Activated CD8-positive, alpha-beta T cell treated with anti-CD3 and anti-CD28 coated beads, Interleukin-2, amount 10 ng/mL, durations not matched to agents 7 days and 5 days (primary cell): ENCODE data around the gene PHYHD1. TPM values are rescaled to one million over a fixed set of nuclear protein-coding genes. Genes with fewer than 3 reads are reported as not detected.

Experiments
- ATAC-seq: fragments of 150-1000 bp; cut with Tn5 transposase; one replicate; pipeline ENCODE4 v1.10.0; 2021; ENCODE audit warnings: moderate library complexity
- CTCF ChIA-PET: fragments of 350-600 bp; sonication (Branson Sonifier 250); formaldehyde crosslinking; loops from one replicate; lab custom pipeline; 2021; ENCODE audit warnings: antibody characterized with exemption; lab: Charles Lee
- POLR2A ChIA-PET: fragments of 350-600 bp; sonication (Branson Sonifier 250); formaldehyde crosslinking; loops from one replicate; lab custom pipeline; 2021; ENCODE audit warnings: antibody characterized with exemption; lab: Charles Lee
- DNase-seq: peaks from one replicate; pipeline ENCODE4 v3.0.0-alpha.2; 2020
- H3K27ac Mint-ChIP-seq: one replicate; pipeline ENCODE4 v1.8.0; 2021; ENCODE audit warnings: mild to moderate bottlenecking, mixed read lengths
- H3K27me3 Mint-ChIP-seq: one replicate; pipeline ENCODE4 v1.8.0; 2021; ENCODE audit warnings: low read depth, mixed read lengths
- H3K36me3 Mint-ChIP-seq: one replicate; pipeline ENCODE4 v1.8.0; 2021; ENCODE audit warnings: low read depth, mixed read lengths
- H3K4me1 Mint-ChIP-seq: one replicate; pipeline ENCODE4 v1.8.0; 2021; ENCODE audit warnings: low read depth, mixed read lengths
- H3K4me3 Mint-ChIP-seq: one replicate; pipeline ENCODE4 v1.8.0; 2021; ENCODE audit warnings: mild to moderate bottlenecking, mixed read lengths
- H3K9me3 Mint-ChIP-seq: one replicate; pipeline ENCODE4 v1.8.0; 2022; ENCODE audit warnings: mixed read lengths; ENCODE audit not compliant: insufficient read depth
- total RNA-seq, 2 experiments: library from RNA; stranded (reverse); gene quantifications; one replicate each; pipeline ENCODE4 v1.2.3, GENCODE V29; 2021

Gene PHYHD1
- total RNA-seq, result under 1 TPM; 0.55 to 0.68 TPM

- peak within 1 kb of the TSS; percentile 46 for H3K27ac Mint-ChIP-seq
- ATAC-seq (no peak), DNase-seq (no peak)
- no peaks in the 10 kb centered on the region for H3K9me3 Mint-ChIP-seq
- peaks cover 4% of the 10 kb centered on the region for H3K4me1 Mint-ChIP-seq
- ChIA-PET CTCF (interaction anchor here (2.4 kb wide), 1 partner anchor 8 kb away, joined by 11 read pairs; no protein-coding TSS in a partner anchor), POLR2A (interaction anchor here (1.1 kb wide), 1 partner anchor 38 kb away, joined by 3 read pairs; no protein-coding TSS in a partner anchor)
- no peaks in the 10 kb centered on the region for H3K27me3 Mint-ChIP-seq
- H3K36me3 Mint-ChIP-seq, result peaks cover 22% of the 10 kb centered on the region
- H3K4me3 Mint-ChIP-seq, result no peak within 1 kb of the TSS
Observed at GRCh38 chr9:128920381-128921058, at the start of gene PHYHD1. PHYHD1 (plus strand) TSS chr9:128920982; CDS start chr9:128922324, 1,342 bp downstream.

GRCh38 chr9:128877852-128878251, 42.9 kb upstream of the PHYHD1 start:
- ATAC-seq (no peak), DNase-seq (no peak)
- Mint-ChIP-seq H3K27me3 (no peaks in the 10 kb centered on the region), H3K36me3 (peaks cover 6% of the 10 kb centered on the region), H3K27ac (no peak overlapping the region), H3K4me1 (peaks cover 23% of the 10 kb centered on the region), H3K9me3 (no peaks in the 10 kb centered on the region), H3K4me3 (no peak overlapping the region)
- POLR2A ChIA-PET, result interaction anchor here (0.6 to 0.7 kb wide), 4 partner anchors 47 to 315 kb away, joined by 3 to 5 read pairs (median 3); no protein-coding TSS in a partner anchor
- CTCF ChIA-PET, result interaction anchor here (0.6 to 2.8 kb wide), 7 partner anchors 9 to 266 kb away, joined by 3 to 23 read pairs (median 3); partner anchors contain the start of gene ENDOG

- Mint-ChIP-seq H3K36me3 (peaks cover 33% of the 10 kb centered on the region), H3K4me3 (peak within 1 kb of the TSS; percentile 96), H3K4me1 (peaks cover 53% of the 10 kb centered on the region), H3K27me3 (no peaks in the 10 kb centered on the region), H3K9me3 (no peaks in the 10 kb centered on the region), H3K27ac (peak within 1 kb of the TSS; percentile 91)
- ChIA-PET CTCF (interaction anchor here (0.9 to 2.9 kb wide), 7 partner anchors 9 to 62 kb away, joined by 3 to 13 read pairs (median 7); no protein-coding TSS in a partner anchor), POLR2A (interaction anchor here (0.6 to 2.2 kb wide), 7 partner anchors 14 to 200 kb away, joined by 3 to 20 read pairs (median 3); partner anchors contain the start of gene SH3GLB2)
- ATAC-seq (peak; percentile 96), DNase-seq (peak; percentile 99)
Observed at GRCh38 chr9:128881884-128882676, 38.7 kb upstream of the PHYHD1 start, which contains the start of the genes KYAT1 and LRRC8A. KYAT1 (minus strand) TSS chr9:128881950; CDS start chr9:128845405, 36,545 bp downstream. LRRC8A (plus strand) TSS chr9:128882133; CDS start chr9:128907165, 25,032 bp downstream.

GRCh38 chr9:128882677-128883603, 37.8 kb upstream of the PHYHD1 start:
- ChIA-PET POLR2A (interaction anchor here (0.6 to 2.2 kb wide), 4 partner anchors 18 to 199 kb away, joined by 3 to 20 read pairs (median 3); partner anchors contain the start of gene SH3GLB2), CTCF (interaction anchor here (0.6 to 2.9 kb wide), 6 partner anchors 8 to 65 kb away, joined by 3 to 13 read pairs (median 6); partner anchors contain the start of gene ENDOG)
- DNase-seq (peak; percentile 34), ATAC-seq (no peak)
- H3K27ac Mint-ChIP-seq, result peak overlapping the region; percentile 89
- H3K27me3 Mint-ChIP-seq, result no peaks in the 10 kb centered on the region
- H3K4me1 Mint-ChIP-seq, result peaks cover 55% of the 10 kb centered on the region
- no peaks in the 10 kb centered on the region for H3K9me3 Mint-ChIP-seq
- H3K4me3 Mint-ChIP-seq, result peak overlapping the region; percentile 96
- peaks cover 38% of the 10 kb centered on the region for H3K36me3 Mint-ChIP-seq

- Mint-ChIP-seq H3K4me3 (peak overlapping the region; percentile 96), H3K27me3 (no peaks in the 10 kb centered on the region), H3K27ac (peak overlapping the region; percentile 30), H3K4me1 (peaks cover 65% of the 10 kb centered on the region), H3K36me3 (peaks cover 50% of the 10 kb centered on the region), H3K9me3 (no peaks in the 10 kb centered on the region)
- DNase-seq, result no peak
- POLR2A ChIA-PET, result no interaction called here
- CTCF ChIA-PET, result no interaction called here
- no peak for ATAC-seq
Observed at GRCh38 chr9:128884164-128884563, 36.6 kb upstream of the PHYHD1 start.

- ChIA-PET CTCF (interaction anchor here (1.3 kb wide), 1 partner anchor 43 kb away, joined by 5 read pairs; no protein-coding TSS in a partner anchor), POLR2A (no interaction called here)
- H3K4me3 Mint-ChIP-seq, result no peak overlapping the region
- peaks cover 57% of the 10 kb centered on the region for H3K4me1 Mint-ChIP-seq
- peak overlapping the region; percentile 22 for H3K27ac Mint-ChIP-seq
- H3K9me3 Mint-ChIP-seq, result no peaks in the 10 kb centered on the region
- no peaks in the 10 kb centered on the region for H3K27me3 Mint-ChIP-seq
- H3K36me3 Mint-ChIP-seq, result peaks cover 51% of the 10 kb centered on the region
- ATAC-seq (no peak), DNase-seq (no peak)
Observed at GRCh38 chr9:128885376-128885775, 35.4 kb upstream of the PHYHD1 start.

GRCh38 chr9:128885798-128886197, 35.0 kb upstream of the PHYHD1 start:
- Mint-ChIP-seq H3K4me3 (no peak overlapping the region), H3K9me3 (no peaks in the 10 kb centered on the region), H3K27me3 (no peaks in the 10 kb centered on the region), H3K27ac (peak overlapping the region; percentile 68), H3K36me3 (peaks cover 53% of the 10 kb centered on the region), H3K4me1 (peaks cover 53% of the 10 kb centered on the region)
- no peak for ATAC-seq
- no peak for DNase-seq
- POLR2A ChIA-PET, result no interaction called here
- CTCF ChIA-PET, result interaction anchor here (1.0 to 1.3 kb wide), 2 partner anchors 43 kb away, joined by 3 to 5 read pairs; no protein-coding TSS in a partner anchor

GRCh38 chr9:128886211-128886891, 34.4 kb upstream of the PHYHD1 start:
- ChIA-PET CTCF (interaction anchor here (1.0 kb wide), 1 partner anchor 42 kb away, joined by 3 read pairs; no protein-coding TSS in a partner anchor), POLR2A (no interaction called here)
- Mint-ChIP-seq H3K27ac (peak overlapping the region; percentile 68), H3K4me1 (peaks cover 50% of the 10 kb centered on the region), H3K27me3 (no peaks in the 10 kb centered on the region), H3K4me3 (no peak overlapping the region), H3K9me3 (no peaks in the 10 kb centered on the region), H3K36me3 (peaks cover 56% of the 10 kb centered on the region)
- ATAC-seq, result no peak
- DNase-seq, result no peak

GRCh38 chr9:128887049-128887448, 33.7 kb upstream of the PHYHD1 start:
- Mint-ChIP-seq H3K4me1 (peaks cover 57% of the 10 kb centered on the region), H3K27ac (no peak overlapping the region), H3K27me3 (no peaks in the 10 kb centered on the region), H3K4me3 (no peak overlapping the region), H3K36me3 (peaks cover 59% of the 10 kb centered on the region), H3K9me3 (no peaks in the 10 kb centered on the region)
- ChIA-PET CTCF (interaction anchor here (1.0 kb wide), 1 partner anchor 41 kb away, joined by 3 read pairs; no protein-coding TSS in a partner anchor), POLR2A (interaction anchor here (0.6 kb wide), 1 partner anchor 731 kb away, joined by 3 read pairs; no protein-coding TSS in a partner anchor)
- ATAC-seq, result no peak
- DNase-seq, result no peak

- Mint-ChIP-seq H3K36me3 (peaks cover 55% of the 10 kb centered on the region), H3K27ac (no peak overlapping the region), H3K4me1 (peaks cover 61% of the 10 kb centered on the region), H3K4me3 (no peak overlapping the region), H3K9me3 (no peaks in the 10 kb centered on the region), H3K27me3 (no peaks in the 10 kb centered on the region)
- POLR2A ChIA-PET, result no interaction called here
- DNase-seq (no peak), ATAC-seq (no peak)
- CTCF ChIA-PET, result no interaction called here
Observed at GRCh38 chr9:128887914-128888350, 32.9 kb upstream of the PHYHD1 start.
